Measurements from ENCODE around the gene TRIM31. TPM values are rescaled to one million over a fixed set of nuclear protein-coding genes. Genes with fewer than 3 reads are reported as not detected.

TRIM31 gene
- total RNA-seq, 2 experiments from 2014 or later, result not detected

- Mint-ChIP-seq H3K27ac (no peak overlapping the region), H3K4me3 (no peak overlapping the region), H3K36me3 (ENCODE audit: low read depth) (no peaks in the 10 kb centered on the region), H3K27me3 (peaks cover 60% of the 10 kb centered on the region), H3K9me3 (no peaks in the 10 kb centered on the region), H3K4me1 (peaks cover 16% of the 10 kb centered on the region)
- DNase-seq, result no peak
- ChIA-PET CTCF (interaction anchor here (1.0 kb wide), 1 partner anchor 24 kb away, joined by 3 read pairs; no protein-coding TSS in a partner anchor), POLR2A (no interaction called here)
Observed at GRCh38 chr6:30154709-30155519, 42.0 kb upstream of the TRIM31 start.

GRCh38 chr6:30154061-30154460 lies 41.2 kb upstream of the TRIM31 start:
- Mint-ChIP-seq H3K9me3 (no peaks in the 10 kb centered on the region), H3K4me3 (no peak overlapping the region), H3K27ac (no peak overlapping the region), H3K36me3 (ENCODE audit: low read depth) (no peaks in the 10 kb centered on the region), H3K27me3 (peaks cover 57% of the 10 kb centered on the region), H3K4me1 (peaks cover 14% of the 10 kb centered on the region)
- CTCF ChIA-PET, result interaction anchor here (1.0 kb wide), 1 partner anchor 23 kb away, joined by 3 read pairs; no protein-coding TSS in a partner anchor
- DNase-seq, result no peak
- POLR2A ChIA-PET, result no interaction called here

- CTCF ChIA-PET, result no interaction called here
- Mint-ChIP-seq H3K27me3 (peaks cover 52% of the 10 kb centered on the region), H3K4me1 (peaks cover 7% of the 10 kb centered on the region), H3K27ac (no peak overlapping the region), H3K4me3 (no peak overlapping the region), H3K9me3 (no peaks in the 10 kb centered on the region), H3K36me3 (ENCODE audit: low read depth) (no peaks in the 10 kb centered on the region)
- POLR2A ChIA-PET, result no interaction called here
- DNase-seq, result no peak
Observed at GRCh38 chr6:30152910-30153610, 40.2 kb upstream of the TRIM31 start.

- Mint-ChIP-seq H3K36me3 (ENCODE audit: low read depth) (no peaks in the 10 kb centered on the region), H3K4me1 (peaks cover 6% of the 10 kb centered on the region), H3K4me3 (no peak overlapping the region), H3K9me3 (no peaks in the 10 kb centered on the region), H3K27me3 (peaks cover 54% of the 10 kb centered on the region), H3K27ac (no peak overlapping the region)
- POLR2A ChIA-PET, result no interaction called here
- CTCF ChIA-PET, result interaction anchor here (1.3 to 2.3 kb wide), 2 partner anchors 19 to 20 kb away, joined by 5 to 10 read pairs; no protein-coding TSS in a partner anchor
- DNase-seq, result no peak
Observed at GRCh38 chr6:30152016-30152673, 39.3 kb upstream of the TRIM31 start.

GRCh38 chr6:30151580-30151979 lies 38.7 kb upstream of the TRIM31 start:
- Mint-ChIP-seq H3K4me3 (no peak overlapping the region), H3K4me1 (peaks cover 8% of the 10 kb centered on the region), H3K36me3 (ENCODE audit: low read depth) (no peaks in the 10 kb centered on the region), H3K27me3 (peaks cover 52% of the 10 kb centered on the region), H3K9me3 (no peaks in the 10 kb centered on the region), H3K27ac (no peak overlapping the region)
- ChIA-PET POLR2A (no interaction called here), CTCF (interaction anchor here (1.3 to 2.3 kb wide), 2 partner anchors 19 to 20 kb away, joined by 5 to 10 read pairs; no protein-coding TSS in a partner anchor)
- no peak for DNase-seq

- Mint-ChIP-seq H3K4me3 (no peak overlapping the region), H3K4me1 (peaks cover 8% of the 10 kb centered on the region), H3K9me3 (no peaks in the 10 kb centered on the region), H3K36me3 (ENCODE audit: low read depth) (no peaks in the 10 kb centered on the region), H3K27me3 (peaks cover 49% of the 10 kb centered on the region), H3K27ac (no peak overlapping the region)
- ChIA-PET CTCF (interaction anchor here (1.3 to 2.3 kb wide), 2 partner anchors 19 to 20 kb away, joined by 5 to 10 read pairs; no protein-coding TSS in a partner anchor), POLR2A (no interaction called here)
- DNase-seq, result no peak
Observed at GRCh38 chr6:30150671-30151395, 37.9 kb upstream of the TRIM31 start.

GRCh38 chr6:30149858-30150550 lies 37.1 kb upstream of the TRIM31 start:
- Mint-ChIP-seq H3K27me3 (peaks cover 54% of the 10 kb centered on the region), H3K27ac (no peak overlapping the region), H3K9me3 (no peaks in the 10 kb centered on the region), H3K36me3 (ENCODE audit: low read depth) (no peaks in the 10 kb centered on the region), H3K4me1 (peaks cover 8% of the 10 kb centered on the region), H3K4me3 (no peak overlapping the region)
- DNase-seq, result no peak
- CTCF ChIA-PET, result interaction anchor here (2.3 kb wide), 1 partner anchor 18 kb away, joined by 10 read pairs; no protein-coding TSS in a partner anchor
- POLR2A ChIA-PET, result no interaction called here

- H3K4me3 Mint-ChIP-seq, result no peak overlapping the region
- ChIA-PET POLR2A (no interaction called here), CTCF (no interaction called here)
- H3K9me3 Mint-ChIP-seq, result no peaks in the 10 kb centered on the region
- H3K27me3 Mint-ChIP-seq, result peaks cover 57% of the 10 kb centered on the region
- no peak overlapping the region for H3K27ac Mint-ChIP-seq
- peaks cover 8% of the 10 kb centered on the region for H3K4me1 Mint-ChIP-seq
- no peaks in the 10 kb centered on the region for H3K36me3 Mint-ChIP-seq (ENCODE audit: low read depth)
- DNase-seq, result no peak
Observed at GRCh38 chr6:30149234-30149633, 36.3 kb upstream of the TRIM31 start.

- Mint-ChIP-seq H3K27me3 (peaks cover 53% of the 10 kb centered on the region), H3K36me3 (ENCODE audit: low read depth) (no peaks in the 10 kb centered on the region), H3K27ac (no peak overlapping the region), H3K4me1 (peaks cover 8% of the 10 kb centered on the region), H3K4me3 (no peak overlapping the region), H3K9me3 (no peaks in the 10 kb centered on the region)
- no peak for DNase-seq
- CTCF ChIA-PET, result interaction anchor here (2.1 kb wide), 1 partner anchor 16 kb away, joined by 5 read pairs; no protein-coding TSS in a partner anchor
- POLR2A ChIA-PET, result no interaction called here
Observed at GRCh38 chr6:30147096-30147495, 34.2 kb upstream of the TRIM31 start.

- ChIA-PET POLR2A (no interaction called here), CTCF (no interaction called here)
- DNase-seq, result no peak
Observed at GRCh38 chr6:30145818-30146217, 32.9 kb upstream of the TRIM31 start.

GRCh38 chr6:30144811-30145210 lies 31.9 kb upstream of the TRIM31 start:
- peaks cover 54% of the 10 kb centered on the region for H3K27me3 Mint-ChIP-seq

More at GRCh38 chr6:30145818-30146217, 32.9 kb upstream of the TRIM31 start:
- Mint-ChIP-seq H3K36me3 (ENCODE audit: low read depth) (no peaks in the 10 kb centered on the region), H3K4me3 (no peak overlapping the region), H3K4me1 (peaks cover 4% of the 10 kb centered on the region), H3K27me3 (peaks cover 57% of the 10 kb centered on the region), H3K27ac (no peak overlapping the region), H3K9me3 (no peaks in the 10 kb centered on the region)

GRCh38 chr6:30143780-30144179 lies 30.9 kb upstream of the TRIM31 start:
- Mint-ChIP-seq H3K9me3 (no peaks in the 10 kb centered on the region), H3K4me1 (peaks cover 8% of the 10 kb centered on the region)

More at GRCh38 chr6:30144811-30145210, 31.9 kb upstream of the TRIM31 start:
- no peak for DNase-seq
- no peaks in the 10 kb centered on the region for H3K9me3 Mint-ChIP-seq
- no peak overlapping the region for H3K4me3 Mint-ChIP-seq
- POLR2A ChIA-PET, result interaction anchor here (0.7 kb wide), 1 partner anchor 71 kb away, joined by 3 read pairs; no protein-coding TSS in a partner anchor
- CTCF ChIA-PET, result no interaction called here
- no peak overlapping the region for H3K27ac Mint-ChIP-seq
- H3K36me3 Mint-ChIP-seq (ENCODE audit: low read depth), result no peaks in the 10 kb centered on the region
- peaks cover 6% of the 10 kb centered on the region for H3K4me1 Mint-ChIP-seq

More at GRCh38 chr6:30143780-30144179, 30.9 kb upstream of the TRIM31 start:
- DNase-seq, result no peak
- no peak overlapping the region for H3K27ac Mint-ChIP-seq
- CTCF ChIA-PET, result interaction anchor here (1.1 kb wide), 1 partner anchor 13 kb away, joined by 3 read pairs; no protein-coding TSS in a partner anchor
- H3K4me3 Mint-ChIP-seq, result no peak overlapping the region
- peaks cover 61% of the 10 kb centered on the region for H3K27me3 Mint-ChIP-seq
- H3K36me3 Mint-ChIP-seq (ENCODE audit: low read depth), result no peaks in the 10 kb centered on the region
- POLR2A ChIA-PET, result no interaction called here
